Nucleus accumbens (tissue), 56 donors: ENCODE results near the gene CHRNA1.

ENCODE experiments used
- DNase-seq, 56 donors: peaks; one replicate each; lab custom pipeline; 2025; lab: John Stamatoyannopoulos, UW

The CHRNA1 gene

GRCh38 chr2:174762464-174762863 is 1.8 kb downstream of the CHRNA1 start:
- no peak for DNase-seq

GRCh38 chr2:174761837-174762236 is 2.4 kb downstream of the CHRNA1 start:
- DNase-seq: no peak

GRCh38 chr2:174760845-174761473 is 3.3 kb downstream of the CHRNA1 start:
- DNase-seq: no peak

- DNase-seq: no peak
These were observed 4.7 kb downstream of the CHRNA1 start for GRCh38 chr2:174759381-174760065.

GRCh38 chr2:174756743-174757142 is 7.5 kb downstream of the CHRNA1 start:
- DNase-seq: no peak

- DNase-seq: peak in 33 of 56 donors; percentile 8 to 76 (median 40)
These were observed 11.1 kb downstream of the CHRNA1 start for GRCh38 chr2:174753038-174753633.

GRCh38 chr2:174752403-174753037 is 11.8 kb downstream of the CHRNA1 start:
- DNase-seq: no peak

GRCh38 chr2:174750923-174751441 is 13.3 kb downstream of the CHRNA1 start:
- DNase-seq: no peak

GRCh38 chr2:174749793-174750192 is 14.5 kb downstream of the CHRNA1 start:
- no peak for DNase-seq

GRCh38 chr2:174748948-174749347 is 15.3 kb downstream of the CHRNA1 start:
- DNase-seq: peak in 48 of 56 donors; percentile 2 to 86 (median 37)

- no peak for DNase-seq
These were observed 19.1 kb downstream of the CHRNA1 start for GRCh38 chr2:174745142-174745541.

- no peak for DNase-seq
These were observed 20.2 kb downstream of the CHRNA1 start for GRCh38 chr2:174744111-174744510.

- no peak for DNase-seq
These were observed 23.6 kb downstream of the CHRNA1 start for GRCh38 chr2:174740721-174741120.

- no peak for DNase-seq
These were observed 25.4 kb downstream of the CHRNA1 start for GRCh38 chr2:174738841-174739240.

- no peak for DNase-seq
These were observed 32.7 kb downstream of the CHRNA1 start for GRCh38 chr2:174731546-174731945.

- no peak for DNase-seq
These were observed 33.6 kb downstream of the CHRNA1 start for GRCh38 chr2:174730698-174731018.

GRCh38 chr2:174729797-174730697 is 34.2 kb downstream of the CHRNA1 start:
- DNase-seq: peak in 25 of 56 donors; percentile 4 to 54 (median 18)

GRCh38 chr2:174728096-174728495 is 36.2 kb downstream of the CHRNA1 start:
- no peak for DNase-seq

- no peak for DNase-seq
These were observed 38.1 kb downstream of the CHRNA1 start for GRCh38 chr2:174726212-174726611.

- DNase-seq: no peak
These were observed 41.2 kb downstream of the CHRNA1 start for GRCh38 chr2:174722942-174723592.
